GM19240 (cell line): Measurements from ENCODE around the gene FAM124A.

ENCODE experiments used
- DNase-seq: peaks from one replicate; pipeline ENCODE4 v3.0.0; 2011; ENCODE audit warnings: low spot score; ENCODE audit not compliant: insufficient read length

The FAM124A gene

DNA sequence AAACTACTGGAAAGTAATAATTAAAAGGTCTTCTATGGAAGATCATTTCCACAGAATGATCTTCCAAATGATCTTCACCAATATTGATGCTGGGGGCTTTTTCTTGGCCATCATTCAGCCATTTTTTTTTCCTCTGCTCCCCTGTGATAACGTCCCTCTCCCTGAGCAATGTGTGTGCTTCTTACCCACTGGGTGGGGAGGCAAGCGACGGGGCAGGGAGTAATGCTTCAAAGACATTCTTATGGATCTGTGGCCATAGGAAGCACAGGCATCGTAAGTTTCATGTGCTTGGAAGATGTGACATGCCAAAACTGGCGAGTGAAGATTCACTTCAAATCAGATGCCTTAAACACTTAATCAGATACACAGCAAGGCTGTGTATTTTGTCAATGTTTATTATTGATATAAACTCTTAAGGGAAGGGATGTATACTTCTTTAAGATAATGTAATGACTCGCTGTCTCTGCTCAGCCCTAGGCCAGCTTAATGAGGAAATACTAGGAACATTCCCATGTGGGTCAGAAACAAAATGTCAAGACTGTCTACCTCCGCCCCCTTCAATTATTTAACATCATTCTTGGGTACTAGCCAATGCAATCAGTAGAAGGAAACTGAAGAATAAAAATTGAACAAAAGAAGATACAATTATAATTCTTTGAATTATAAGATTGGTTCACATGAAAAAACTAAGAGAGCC lies 83.2 kb downstream of the FAM124A start:
- no peak for DNase-seq

DNA sequence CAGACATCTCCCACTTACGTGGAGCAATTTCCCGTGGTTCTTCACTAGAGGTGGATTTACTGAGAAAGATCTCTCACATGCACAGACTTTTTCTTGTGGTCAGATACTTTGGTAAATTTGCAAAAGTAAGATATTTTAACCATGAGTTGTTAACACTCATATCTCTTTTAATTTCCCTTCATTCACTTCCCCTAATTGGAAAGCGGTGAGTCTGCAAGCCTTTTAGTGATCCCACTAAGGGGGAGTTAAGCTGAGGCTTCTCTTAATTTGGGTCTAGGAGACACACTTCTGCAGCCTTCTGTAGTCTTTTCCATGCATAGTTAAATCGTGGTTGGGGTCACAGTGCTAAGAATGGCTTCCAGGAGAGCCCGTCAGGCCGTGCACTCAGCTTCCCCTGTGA lies 86.6 kb downstream of the FAM124A start:
- DNase-seq: no peak

DNA sequence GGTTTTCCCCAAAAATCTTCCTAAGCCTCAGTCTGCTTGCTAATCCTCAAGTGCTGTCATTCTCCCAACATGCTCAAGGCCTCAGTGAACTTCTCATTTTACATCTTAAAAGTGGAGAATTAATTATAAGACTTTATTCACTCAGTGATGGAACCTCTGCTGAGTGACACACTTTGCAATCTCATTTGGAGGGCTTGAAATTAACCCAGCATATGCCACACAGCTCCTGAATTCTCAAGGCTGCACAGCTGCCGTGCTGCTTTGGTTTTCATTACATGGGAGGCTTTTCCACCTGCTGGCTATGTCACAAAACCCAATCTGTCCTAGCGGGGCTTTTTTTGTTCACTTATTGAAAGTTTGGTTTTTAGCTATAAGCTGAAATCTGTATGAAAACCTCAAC lies 89.0 kb downstream of the FAM124A start:
- no peak for DNase-seq

DNA sequence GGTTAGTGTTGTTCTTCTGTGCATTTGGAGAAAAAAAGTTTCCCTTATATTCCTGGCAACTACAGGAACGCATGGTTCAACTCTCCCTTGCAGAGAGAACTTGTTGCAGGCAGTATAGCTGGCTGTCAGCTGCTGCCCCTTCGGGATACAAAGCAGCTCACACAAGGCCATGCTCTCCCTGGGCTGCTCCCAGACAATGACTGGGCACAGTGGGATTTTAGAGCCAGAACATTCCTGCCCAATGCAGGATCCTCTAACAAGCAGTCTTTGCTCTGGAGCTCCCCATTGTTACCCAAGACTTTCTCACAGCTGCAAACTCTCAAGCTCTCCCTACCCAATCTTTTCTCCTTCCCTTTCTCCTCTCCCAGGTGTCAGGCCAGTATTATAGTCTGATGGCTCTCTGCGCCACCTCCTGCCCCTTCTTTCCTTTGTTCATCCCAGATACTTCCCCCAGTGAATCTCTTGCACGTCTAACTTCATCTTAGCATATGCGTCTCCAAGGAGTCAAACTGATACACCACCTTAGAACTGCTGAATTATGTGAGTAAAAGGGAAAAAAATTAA lies 89.8 kb downstream of the FAM124A start:
- no peak for DNase-seq

DNA sequence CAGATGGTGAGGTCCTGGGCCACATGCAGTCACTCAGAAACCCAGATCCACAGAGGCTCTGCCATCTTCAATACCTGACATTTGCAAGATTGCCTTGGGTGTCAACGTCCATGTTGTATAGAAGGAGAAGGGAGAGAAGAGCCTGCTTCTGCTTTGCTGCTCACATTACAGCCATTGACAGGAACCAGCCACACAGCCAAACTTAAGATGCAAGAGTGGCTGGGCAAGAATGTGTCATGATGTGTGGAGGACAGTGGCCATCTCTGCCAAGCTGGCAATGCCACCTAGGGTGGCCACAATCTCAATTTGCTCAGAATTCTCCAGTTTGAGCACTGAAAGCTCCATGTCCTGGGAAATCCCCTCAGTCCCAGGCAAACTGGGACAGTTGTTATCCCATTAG lies 91.4 kb downstream of the FAM124A start:
- DNase-seq: no peak

DNA sequence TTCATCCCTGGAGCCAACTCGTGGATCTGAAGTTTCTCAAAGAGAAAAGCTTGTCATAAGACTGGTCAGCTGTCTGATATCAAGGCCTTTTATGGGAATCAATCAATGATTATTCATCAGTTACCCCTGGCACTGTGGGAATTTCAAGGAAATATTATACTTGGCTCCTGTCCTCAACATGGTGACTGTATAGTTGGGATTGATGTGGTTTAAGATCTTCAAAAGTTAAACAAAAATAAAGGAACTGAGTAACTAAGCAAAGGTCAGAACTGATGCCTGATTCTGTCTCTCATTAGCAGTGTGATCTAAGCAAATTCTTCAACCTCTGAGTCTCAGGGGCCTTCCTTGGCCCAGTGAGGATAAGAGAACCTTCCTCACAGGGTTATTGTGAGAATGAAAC lies 95.1 kb downstream of the FAM124A start:
- no peak for DNase-seq

DNA sequence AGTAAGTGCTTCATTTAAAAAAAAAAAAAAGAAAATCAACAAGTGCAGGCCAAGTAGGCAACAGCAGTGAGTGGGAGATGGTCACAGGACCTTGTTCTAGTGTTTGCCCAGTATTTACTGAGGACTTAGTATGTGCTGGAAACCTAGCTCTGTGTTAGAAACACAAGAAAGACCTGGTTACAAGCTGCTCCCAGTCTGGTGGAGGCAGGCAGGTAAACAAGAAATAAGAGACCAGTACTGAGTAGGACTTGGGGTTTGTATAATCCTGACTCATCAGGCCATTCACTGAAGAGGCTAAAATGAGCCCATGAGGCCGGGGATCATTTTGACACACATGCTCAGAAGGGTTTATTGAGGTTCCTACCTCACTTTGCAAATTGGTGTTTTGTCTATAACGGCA lies 95.8 kb downstream of the FAM124A start:
- no peak for DNase-seq

DNA sequence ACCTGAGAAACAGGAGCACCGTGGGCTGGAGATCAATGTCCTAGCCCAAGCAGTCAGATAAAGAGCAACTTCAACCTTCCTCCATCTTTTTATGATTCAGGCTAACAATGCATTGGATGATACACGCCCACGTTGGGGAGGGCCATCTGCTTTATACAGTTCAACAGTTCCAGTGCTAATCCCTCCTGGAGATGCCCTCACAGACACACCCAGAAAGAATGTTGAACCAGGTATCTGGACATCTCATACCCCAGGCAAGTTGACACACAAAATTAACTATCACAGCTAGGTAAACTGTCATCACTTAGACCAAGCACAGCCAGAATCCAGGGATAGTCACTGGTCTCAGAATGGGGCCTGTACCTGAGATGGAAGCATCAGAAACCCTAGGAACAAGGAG lies 96.7 kb downstream of the FAM124A start:
- no peak for DNase-seq

DNA sequence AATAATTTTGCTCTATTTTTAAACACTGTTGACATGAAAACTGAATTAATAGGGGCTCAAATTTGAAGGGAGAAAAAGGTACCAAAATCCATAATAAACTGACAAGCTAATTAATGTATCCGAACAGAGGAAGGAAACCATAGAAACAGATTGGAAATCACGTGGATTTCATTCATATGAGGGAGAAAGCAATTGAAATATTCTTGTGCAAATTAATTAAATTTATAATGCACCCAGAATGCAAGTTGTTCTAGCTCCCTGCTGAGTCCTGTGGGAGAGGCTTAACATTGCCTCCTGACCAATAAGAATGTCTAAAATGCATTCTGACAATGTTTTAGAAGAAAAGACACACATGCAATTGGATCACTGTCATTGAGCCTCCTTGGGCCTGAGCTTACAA lies 99.6 kb downstream of the FAM124A start:
- DNase-seq: no peak

DNA sequence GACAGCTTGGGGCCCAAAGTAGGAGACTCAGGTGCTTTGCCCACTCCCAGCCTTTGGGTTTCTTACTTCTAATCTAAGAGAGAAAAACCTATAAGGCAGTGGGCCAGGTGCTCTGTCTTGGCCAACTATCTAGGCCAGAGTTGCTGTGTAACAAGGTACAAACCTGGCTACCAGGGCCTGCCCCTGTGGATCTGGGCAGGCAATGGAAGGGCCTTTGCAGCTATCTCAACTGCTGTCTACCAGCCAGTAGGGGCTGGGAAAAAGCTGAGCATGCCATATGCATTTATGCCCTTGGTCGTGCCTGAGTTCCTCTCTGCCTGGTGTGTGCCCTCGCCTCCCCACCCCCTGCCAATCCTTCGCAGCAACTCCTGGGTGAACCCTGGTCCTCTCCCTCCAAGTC lies 100.6 kb downstream of the FAM124A start:
- no peak for DNase-seq

DNA sequence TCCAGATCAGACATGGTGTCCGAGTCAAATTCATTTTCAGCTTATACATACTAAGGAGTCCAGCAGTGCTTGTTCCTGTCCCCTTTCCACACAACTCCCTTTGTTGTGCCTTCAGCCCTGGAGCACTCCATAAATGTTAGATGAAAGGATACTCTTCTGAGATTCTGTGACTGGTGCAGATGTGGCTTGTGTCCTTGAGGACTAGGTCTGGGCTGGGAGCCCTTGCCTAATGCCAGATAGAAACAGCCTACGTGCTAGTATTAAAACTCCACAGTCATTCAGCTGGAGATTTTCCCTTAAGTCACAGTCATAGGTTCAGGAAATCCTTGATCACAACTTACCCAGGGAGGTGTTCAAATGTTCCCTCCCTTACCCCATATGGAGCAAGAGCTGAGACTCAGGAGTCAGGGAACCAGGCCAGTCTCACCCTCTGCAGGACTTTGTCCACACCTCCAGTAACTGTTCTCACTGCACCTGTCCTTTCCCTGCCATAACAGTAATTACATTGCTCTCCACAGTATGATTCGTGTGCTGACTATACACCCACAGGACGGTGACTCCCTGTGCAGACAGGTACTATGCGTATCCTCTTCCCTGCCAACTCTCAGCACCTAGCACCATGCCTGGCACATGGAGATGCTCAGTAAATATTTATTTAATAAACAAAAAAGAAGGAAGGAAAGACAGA lies 101.8 kb downstream of the FAM124A start:
- no peak for DNase-seq

DNA sequence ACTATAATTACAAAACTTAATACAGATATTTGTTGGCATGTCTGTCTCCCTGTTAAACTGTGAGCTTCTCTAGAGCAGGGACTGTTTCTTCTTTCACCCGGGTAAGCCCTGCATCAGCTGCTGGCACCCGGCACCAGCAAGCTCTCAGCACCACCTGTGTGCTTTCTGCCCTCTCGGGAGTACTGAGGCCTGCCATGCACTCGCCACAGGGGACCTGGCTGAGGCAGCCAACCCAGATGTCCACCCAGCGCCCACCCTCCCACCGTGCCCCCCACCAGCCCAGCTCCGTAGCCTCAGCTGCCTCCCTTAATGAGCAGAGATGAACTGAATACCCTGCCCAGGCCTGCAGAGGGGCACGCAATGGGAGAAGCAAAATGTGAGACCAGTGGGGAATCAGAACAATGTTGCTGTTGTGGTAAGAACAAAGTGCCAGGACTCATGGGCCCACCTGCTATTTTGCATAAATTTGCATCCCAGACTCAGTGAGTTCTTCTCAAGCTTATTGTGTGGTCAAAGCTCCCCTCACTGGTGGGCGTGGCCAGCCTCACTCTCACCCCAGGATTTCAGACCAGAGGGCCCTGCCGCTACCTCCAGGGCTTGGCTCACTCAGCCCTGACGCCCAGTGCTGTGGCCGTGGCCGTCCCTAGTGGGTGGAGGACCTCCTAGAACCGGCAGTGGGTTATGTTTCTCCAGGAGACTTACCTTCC lies 102.7 kb downstream of the FAM124A start:
- DNase-seq: no peak

DNA sequence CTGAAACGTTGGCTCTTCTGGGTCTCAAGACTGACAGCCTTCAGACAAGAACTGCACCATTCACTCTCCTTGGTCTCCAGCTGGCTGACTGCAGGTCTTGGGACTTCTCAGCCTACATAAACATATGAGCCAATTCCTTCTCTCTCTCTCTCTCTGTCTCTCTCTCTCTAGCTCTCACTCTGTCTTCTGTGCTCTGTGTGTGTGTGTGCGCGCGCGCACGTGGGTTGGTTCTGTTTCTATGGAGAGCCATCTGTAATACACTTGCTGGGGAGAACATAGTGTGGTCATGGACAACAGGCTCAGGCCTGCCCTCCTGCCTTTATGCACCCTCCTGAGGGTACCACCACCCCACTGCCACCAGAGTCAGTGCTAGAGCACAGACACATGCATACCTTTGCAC lies 103.6 kb downstream of the FAM124A start:
- DNase-seq: no peak

DNA sequence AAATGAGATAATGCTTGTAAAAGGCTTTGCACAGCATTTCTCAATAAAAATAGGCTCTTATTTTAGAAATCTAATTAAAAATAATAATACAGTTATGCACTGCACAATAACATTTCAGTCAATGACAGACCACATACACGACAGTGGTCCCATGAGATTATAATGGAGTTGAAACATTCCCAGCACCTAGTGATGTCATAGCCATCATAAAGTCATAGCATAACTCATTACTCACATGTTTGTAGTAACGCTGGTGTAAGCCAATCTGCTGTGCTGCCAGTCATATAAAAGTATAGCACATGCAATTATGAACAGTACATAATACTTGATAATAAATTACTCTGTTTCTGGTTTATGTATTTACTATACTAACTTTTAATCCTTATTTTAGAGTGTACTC lies 104.6 kb downstream of the FAM124A start:
- DNase-seq: no peak

DNA sequence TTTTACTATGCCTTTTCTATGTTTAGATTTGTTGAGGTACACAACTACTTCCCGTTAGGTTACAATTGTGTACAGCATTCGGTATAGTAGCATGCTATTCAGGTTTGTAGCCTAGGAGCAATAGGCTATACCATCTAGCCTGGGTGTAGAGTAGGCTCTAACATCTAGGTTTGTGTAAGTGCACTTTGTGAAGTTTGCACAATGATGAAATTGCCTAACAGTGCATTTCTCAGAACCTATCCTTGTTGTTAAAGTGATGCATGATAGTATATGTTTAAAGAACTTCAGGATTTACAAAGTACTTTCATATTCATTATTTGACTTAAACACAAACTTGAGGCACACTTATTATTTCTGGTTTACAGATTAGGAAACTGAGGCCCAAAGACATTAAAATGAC lies 105.8 kb downstream of the FAM124A start:
- no peak for DNase-seq

DNA sequence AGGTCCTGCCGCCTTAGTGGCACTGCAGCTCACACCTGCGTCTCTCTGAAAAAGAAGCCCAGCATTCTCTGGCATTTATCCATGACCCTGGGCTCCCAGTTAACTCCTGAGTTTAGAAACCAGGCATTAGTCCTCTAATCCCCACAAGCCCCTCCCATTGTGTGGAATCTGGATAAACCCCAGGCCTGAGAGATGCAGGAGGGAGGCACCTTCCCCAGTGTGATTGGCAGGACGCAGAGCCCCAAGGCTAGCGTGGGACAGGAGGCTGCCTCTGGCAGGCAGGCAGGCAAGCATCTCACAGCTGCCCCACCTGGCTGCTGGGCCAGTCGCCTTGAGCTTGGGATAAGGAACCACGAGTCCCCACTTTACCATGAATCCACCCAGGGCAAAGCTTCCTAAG lies 106.3 kb downstream of the FAM124A start:
- DNase-seq: no peak

DNA sequence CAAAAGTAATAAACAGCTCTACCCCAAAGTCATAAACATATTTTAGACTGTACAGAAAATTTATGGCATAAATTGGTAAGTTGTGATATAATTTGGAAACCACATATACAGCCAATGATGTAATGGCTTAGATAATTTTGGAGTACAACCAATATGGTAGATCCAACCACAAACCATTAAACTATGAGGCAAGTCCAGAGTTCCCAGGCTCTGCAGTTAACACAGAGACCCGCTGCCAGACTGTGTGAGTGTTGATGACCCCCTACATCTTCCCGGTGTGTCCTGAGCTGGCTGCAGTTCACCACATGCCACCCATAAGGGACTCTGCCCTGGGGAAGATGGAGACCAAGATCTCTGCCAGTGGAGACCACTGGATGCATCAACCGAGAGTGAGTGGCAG lies 107.4 kb downstream of the FAM124A start:
- no peak for DNase-seq

DNA sequence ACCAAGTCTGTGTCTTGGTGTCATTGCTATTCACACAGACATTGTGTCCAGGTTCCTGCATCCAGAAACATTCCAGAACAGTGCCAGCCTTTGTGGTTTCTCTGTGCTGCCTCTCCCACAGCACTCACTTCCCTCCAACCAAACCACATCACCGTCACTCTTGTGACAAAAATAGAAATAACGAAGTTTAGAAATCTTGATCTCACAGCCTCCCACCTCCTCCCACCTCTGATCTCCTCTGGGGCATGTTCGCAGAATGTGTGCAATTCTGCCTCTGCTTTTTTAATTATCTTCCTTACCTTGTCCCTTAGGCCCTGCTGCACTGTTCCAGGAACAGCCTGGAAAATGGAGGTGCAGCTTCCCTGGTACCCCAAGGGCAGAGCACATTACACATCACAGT lies 108.6 kb downstream of the FAM124A start:
- DNase-seq: no peak

DNA sequence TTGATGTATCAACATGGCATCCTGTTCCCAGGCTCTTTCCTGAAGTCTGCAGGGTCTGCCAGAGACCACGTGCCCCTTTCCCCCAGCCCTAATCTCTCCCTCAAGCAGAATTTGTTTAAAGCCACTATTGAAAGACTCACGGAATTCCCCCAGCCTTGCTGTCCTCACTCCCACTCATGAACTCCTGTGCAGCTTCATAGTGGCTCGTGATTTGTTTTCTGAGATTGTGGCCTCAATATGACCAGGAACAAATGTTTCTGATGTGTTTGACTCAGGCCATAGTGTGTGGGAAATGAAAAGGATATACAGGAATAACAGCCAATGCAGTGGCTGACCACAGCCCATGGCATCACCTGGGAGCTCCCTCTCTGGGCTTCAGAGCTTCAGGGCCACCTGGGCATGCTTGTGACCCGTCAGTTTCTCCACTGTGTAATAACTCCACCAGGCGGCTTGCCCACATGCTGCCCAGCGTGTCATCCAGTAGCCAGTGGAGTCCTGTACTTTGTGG lies 109.2 kb downstream of the FAM124A start:
- no peak for DNase-seq

DNA sequence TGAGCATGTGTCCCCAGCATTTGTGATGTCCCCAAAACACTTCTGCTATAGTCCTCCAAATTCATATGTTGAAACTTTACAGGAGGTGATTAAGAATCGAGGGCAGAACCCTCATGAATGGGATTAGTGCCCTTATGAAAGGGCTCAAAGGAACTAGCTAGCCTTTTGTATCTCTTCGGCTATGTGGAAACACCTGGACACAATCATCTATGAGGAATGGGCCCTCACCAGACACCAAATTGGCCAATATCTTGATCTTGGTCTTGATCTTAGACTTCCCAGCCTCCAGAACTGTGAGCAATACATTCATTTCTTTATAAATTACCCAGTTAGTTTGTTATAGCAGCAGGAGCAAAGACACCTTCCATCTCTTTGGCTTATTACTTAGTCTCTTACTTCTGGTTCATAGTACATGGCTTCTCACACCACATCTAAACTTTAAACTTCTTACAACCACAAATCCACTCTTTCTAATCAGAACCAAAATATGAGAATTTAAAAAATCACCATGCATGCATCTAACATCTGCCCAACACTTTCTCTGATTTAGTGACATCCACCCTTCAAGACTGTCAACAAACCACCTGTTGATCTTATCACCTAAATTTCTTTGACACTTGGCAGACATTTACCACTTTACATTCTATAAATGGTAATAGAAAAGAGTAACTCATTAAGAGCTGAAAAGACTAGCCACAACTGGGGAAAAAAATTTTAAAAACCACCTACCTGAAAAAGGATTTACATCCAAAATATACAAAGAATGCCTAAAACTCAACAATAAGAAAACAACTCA lies 110.6 kb downstream of the FAM124A start:
- DNase-seq: no peak

DNA sequence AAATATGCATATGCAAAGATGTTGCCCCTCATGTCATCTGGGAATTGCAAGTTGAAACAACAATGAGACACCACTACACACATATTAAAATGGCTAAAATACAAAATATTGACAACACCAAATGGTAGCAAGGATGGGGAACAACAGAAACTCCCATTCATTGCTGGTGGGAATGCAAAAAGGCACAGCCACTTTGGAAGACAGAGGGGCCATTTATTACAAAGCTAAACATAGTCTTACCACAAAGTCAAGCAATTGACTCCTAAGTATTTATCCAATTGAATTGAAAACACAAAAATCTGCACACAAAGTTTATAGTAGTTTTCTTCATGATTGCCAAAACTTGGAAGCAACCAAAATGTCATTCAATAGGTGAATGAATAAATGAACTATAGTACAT lies 111.2 kb downstream of the FAM124A start:
- DNase-seq: no peak
